ENCODE results near the gene ACTA1. TPM values are rescaled to one million over a fixed set of nuclear protein-coding genes. Genes with fewer than 3 reads are reported as not detected.

Gene ACTA1
- total and polyA plus RNA-seq, 2 experiments from 2014 or later, result 0.28 to 0.33 TPM

- H3K79me2 ChIP-seq, result no peaks in the 10 kb centered on the region
- no peaks in the 10 kb centered on the region for H3K9me3 ChIP-seq (ENCODE audit: low read depth)
- H3K27me3 ChIP-seq, result no peaks in the 10 kb centered on the region
- no peak overlapping the region for H3K4me3 ChIP-seq
- TF ChIP-seq EZH2 (IDR thresholded peaks at IDR 0.05; ENCODE audit: borderline replicate concordance), result no peak
- TF ChIP-seq CTCF (IDR thresholded peaks at IDR 0.05; ENCODE audit: poor library complexity), result no peak
- TF ChIP-seq EZH2phosphoT487 (IDR thresholded peaks at IDR 0.05; ENCODE audit: low read depth, severe bottlenecking, unreplicated experiment), result no peak
- no peaks in the 10 kb centered on the region for H3K4me1 ChIP-seq (ENCODE audit: insufficient read depth)
- no peaks in the 10 kb centered on the region for H4K20me1 ChIP-seq (ENCODE audit: insufficient read depth, poor library complexity, severe bottlenecking)
- DNase-seq (ENCODE audit: low spot score), result no peak
- H3K36me3 ChIP-seq (replicated peaks; ENCODE audit: insufficient read depth, low read depth), result no peaks in the 10 kb centered on the region
- WGBS (ENCODE audit: low lambda C conversion rate, missing lambda C conversion rate), result 97% methylated on average over 3 of the region's 3 CpGs
- H3K27ac ChIP-seq, result no peak overlapping the region
- no peak overlapping the region for H3K4me2 ChIP-seq
- no peak overlapping the region for H2AFZ ChIP-seq
- H3K9me2 ChIP-seq (replicated peaks; ENCODE audit: insufficient read depth), result no peaks in the 10 kb centered on the region
Measured at GRCh38 chr1:229471175-229471574, 37.3 kb upstream of the ACTA1 start.

DNA sequence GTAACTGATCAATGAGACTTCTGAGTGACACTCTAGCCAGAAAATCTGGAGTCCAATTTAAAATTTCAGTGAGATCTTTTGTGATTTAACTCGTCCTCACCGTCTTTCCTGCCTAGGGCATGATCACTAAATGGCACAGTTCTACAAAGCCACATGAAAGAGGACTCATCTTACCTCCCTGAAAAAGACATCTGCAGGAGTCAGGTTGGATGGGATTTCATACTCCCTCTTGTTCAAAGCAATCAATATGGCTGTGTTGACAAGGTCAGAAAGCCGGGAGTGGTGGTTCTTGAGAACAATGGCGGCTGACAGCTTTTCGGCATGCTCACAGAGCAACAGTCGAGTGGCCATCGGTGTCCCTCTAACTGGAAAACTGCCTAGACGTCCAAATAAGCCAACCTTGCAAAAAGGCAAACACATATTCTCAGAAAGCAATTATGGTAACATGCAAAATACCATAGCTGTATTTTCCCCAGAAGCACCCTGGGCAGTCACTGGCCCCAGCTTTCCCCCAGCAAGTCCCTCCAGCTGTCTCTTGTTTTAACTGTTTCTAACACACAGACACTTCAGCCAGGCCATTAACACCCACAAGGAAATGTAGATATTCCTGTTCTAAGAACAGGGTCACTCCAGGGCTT is 36.6 kb upstream of the ACTA1 start:
- 88% methylated on average over 8 of the region's 8 CpGs for WGBS (ENCODE audit: low lambda C conversion rate, missing lambda C conversion rate)
- no peak overlapping the region for H2AFZ ChIP-seq
- no peaks in the 10 kb centered on the region for H3K27me3 ChIP-seq
- H3K4me2 ChIP-seq, result no peak overlapping the region
- H3K27ac ChIP-seq, result no peak overlapping the region
- H3K4me3 ChIP-seq, result no peak overlapping the region
- no peaks in the 10 kb centered on the region for H3K9me2 ChIP-seq (replicated peaks; ENCODE audit: insufficient read depth)
- H4K20me1 ChIP-seq (ENCODE audit: insufficient read depth, poor library complexity, severe bottlenecking), result no peaks in the 10 kb centered on the region
- H3K79me2 ChIP-seq, result no peaks in the 10 kb centered on the region
- no peaks in the 10 kb centered on the region for H3K9me3 ChIP-seq (ENCODE audit: low read depth)
- H3K4me1 ChIP-seq (ENCODE audit: insufficient read depth), result no peaks in the 10 kb centered on the region
- TF ChIP-seq EZH2phosphoT487 (IDR thresholded peaks at IDR 0.05; ENCODE audit: low read depth, severe bottlenecking, unreplicated experiment), result no peak
- TF ChIP-seq CTCF (IDR thresholded peaks at IDR 0.05; ENCODE audit: poor library complexity), result no peak
- TF ChIP-seq EZH2 (IDR thresholded peaks at IDR 0.05; ENCODE audit: borderline replicate concordance), result no peak
- DNase-seq (ENCODE audit: low spot score), result no peak
- no peaks in the 10 kb centered on the region for H3K36me3 ChIP-seq (replicated peaks; ENCODE audit: insufficient read depth, low read depth)

DNA sequence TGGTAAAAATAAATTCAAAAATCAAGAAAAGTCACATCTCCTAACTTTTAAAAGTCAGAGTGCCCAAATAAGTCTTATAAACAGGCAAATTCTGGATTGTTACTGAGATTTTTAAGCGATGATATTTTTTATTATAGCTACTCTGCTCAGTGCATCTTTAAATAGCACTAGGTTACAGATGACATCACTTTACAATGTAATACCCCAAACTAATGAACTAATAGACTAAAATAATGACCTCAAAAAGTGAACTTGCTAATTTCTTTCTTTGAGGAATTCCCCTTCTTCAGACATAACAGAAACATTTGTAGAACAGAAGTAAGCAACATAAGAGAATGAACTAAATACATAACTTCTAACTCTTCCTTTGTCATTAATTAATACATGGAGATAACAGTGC is 33.0 kb upstream of the ACTA1 start:
- no peak for DNase-seq (ENCODE audit: low spot score)
- H3K27me3 ChIP-seq, result no peaks in the 10 kb centered on the region
- TF ChIP-seq EZH2phosphoT487 (IDR thresholded peaks at IDR 0.05; ENCODE audit: low read depth, severe bottlenecking, unreplicated experiment), result no peak
- no peak for TF ChIP-seq EZH2 (IDR thresholded peaks at IDR 0.05; ENCODE audit: borderline replicate concordance)
- no peak for TF ChIP-seq CTCF (IDR thresholded peaks at IDR 0.05; ENCODE audit: poor library complexity)
- H3K9me2 ChIP-seq (replicated peaks; ENCODE audit: insufficient read depth), result no peaks in the 10 kb centered on the region
- no peaks in the 10 kb centered on the region for H4K20me1 ChIP-seq (ENCODE audit: insufficient read depth, poor library complexity, severe bottlenecking)
- H3K36me3 ChIP-seq (replicated peaks; ENCODE audit: insufficient read depth, low read depth), result no peaks in the 10 kb centered on the region
- H3K4me2 ChIP-seq, result no peak overlapping the region
- no peaks in the 10 kb centered on the region for H3K9me3 ChIP-seq (ENCODE audit: low read depth)
- H3K4me1 ChIP-seq (ENCODE audit: insufficient read depth), result no peaks in the 10 kb centered on the region
- H3K4me3 ChIP-seq, result no peak overlapping the region
- 97% methylated on average over 1 of the region's 1 CpG for WGBS (ENCODE audit: low lambda C conversion rate, missing lambda C conversion rate)
- H3K27ac ChIP-seq, result no peak overlapping the region
- H3K79me2 ChIP-seq, result no peaks in the 10 kb centered on the region
- no peak overlapping the region for H2AFZ ChIP-seq

Data from hepatocyte (in vitro differentiated cells).